GM20000 (cell line): ENCODE measurements around the gene LHFPL3.

Experiments used
- DNase-seq: peaks from one replicate; pipeline ENCODE4 v3.0.0; 2012; ENCODE audit warnings: low spot score
- CTCF ChIP-seq: IDR thresholded peaks from 2 replicates; pipeline ENCODE4 v1.5.1; 2012; ENCODE audit warnings: mild to moderate bottlenecking, control low read depth; ENCODE audit errors: extremely low read depth, missing control alignments

LHFPL3 gene

GRCh38 chr7:104826135-104826534 is 497.7 kb downstream of the LHFPL3 start:
- no peak for TF ChIP-seq CTCF
- DNase-seq = no peak

- TF ChIP-seq CTCF = no peak
- DNase-seq = no peak
These were observed 508.6 kb downstream of the LHFPL3 start for GRCh38 chr7:104836976-104837375.

- DNase-seq = no peak
- no peak for TF ChIP-seq CTCF
These were observed 510.3 kb downstream of the LHFPL3 start for GRCh38 chr7:104838537-104839299.

GRCh38 chr7:104839842-104840241 is 511.4 kb downstream of the LHFPL3 start:
- no peak for DNase-seq
- no peak for TF ChIP-seq CTCF

GRCh38 chr7:104841798-104842197 is 513.4 kb downstream of the LHFPL3 start:
- DNase-seq = no peak
- TF ChIP-seq CTCF = no peak

GRCh38 chr7:104843198-104843597 is 514.8 kb downstream of the LHFPL3 start:
- TF ChIP-seq CTCF = no peak
- no peak for DNase-seq

- no peak for DNase-seq
- no peak for TF ChIP-seq CTCF
These were observed 517.2 kb downstream of the LHFPL3 start for GRCh38 chr7:104845557-104845956.
